Cardiac muscle cell (in vitro differentiated cells and primary cell): ENCODE measurements around the gene CRIP1. TPM values are rescaled to one million over a fixed set of nuclear protein-coding genes. Genes with fewer than 3 reads are reported as not detected.

Source experiments
- DNase-seq, 2 donors: peaks; one replicate each; pipeline versions ENCODE4 v3.0.0 to v3.0.0-alpha.2; 2010 to 2017; ENCODE audit warnings: low read depth in 1 of 2, low spot score in 1 of 2
- H3K27ac ChIP-seq: fragments of 200-600 bp; sonication (generic); 2 replicates; pipeline ENCODE4 v1.5.1; 2016
- H3K27me3 ChIP-seq: fragments of 200-600 bp; sonication (generic); 2 replicates; pipeline ENCODE4 v1.6.0; 2016; ENCODE audit warnings: control low read depth
- H3K36me3 ChIP-seq: fragments of 200-600 bp; sonication (generic); 2 replicates; pipeline ENCODE4 v1.5.1; 2016; ENCODE audit warnings: control low read depth
- H3K4me1 ChIP-seq: fragments of 200-600 bp; sonication (generic); 2 replicates; pipeline ENCODE4 v1.8.1; 2017; ENCODE audit warnings: low read depth, mild to moderate bottlenecking, mixed run types
- H3K4me3 ChIP-seq: fragments of 200-600 bp; sonication (generic); 2 replicates; pipeline ENCODE4 v1.5.1; 2016; ENCODE audit warnings: mild to moderate bottlenecking
- H3K9me3 ChIP-seq: fragments of 200-600 bp; sonication (generic); 2 replicates; pipeline ENCODE4 v1.5.1; 2017; ENCODE audit warnings: low read depth, mild to moderate bottlenecking, control low read depth
- polyA plus RNA-seq: library from polyadenylated mRNA; unstranded; fragments of >200 nt; fragmentation: Nextera tagmentation; extraction: Ambion mirVana; gene quantifications from 2 replicates; pipeline ENCODE4 v1.2.1, GENCODE V29; 2016
- total RNA-seq: library from RNA; depleted of rRNA; stranded (reverse); fragments of >200 nt; gene quantifications from 2 replicates; pipeline ENCODE4 v1.2.3, GENCODE V29; 2016
- TF ChIP-seq, protein P1 (sequence below): IDR thresholded peaks from 2 replicates; pipeline ENCODE4 v1.5.1; 2012; ENCODE audit warnings: low read depth, mild to moderate bottlenecking, low read length

CRIP1 gene
- total and polyA plus RNA-seq, 2 experiments from 2014 or later = 51.1 to 196 TPM

DNA sequence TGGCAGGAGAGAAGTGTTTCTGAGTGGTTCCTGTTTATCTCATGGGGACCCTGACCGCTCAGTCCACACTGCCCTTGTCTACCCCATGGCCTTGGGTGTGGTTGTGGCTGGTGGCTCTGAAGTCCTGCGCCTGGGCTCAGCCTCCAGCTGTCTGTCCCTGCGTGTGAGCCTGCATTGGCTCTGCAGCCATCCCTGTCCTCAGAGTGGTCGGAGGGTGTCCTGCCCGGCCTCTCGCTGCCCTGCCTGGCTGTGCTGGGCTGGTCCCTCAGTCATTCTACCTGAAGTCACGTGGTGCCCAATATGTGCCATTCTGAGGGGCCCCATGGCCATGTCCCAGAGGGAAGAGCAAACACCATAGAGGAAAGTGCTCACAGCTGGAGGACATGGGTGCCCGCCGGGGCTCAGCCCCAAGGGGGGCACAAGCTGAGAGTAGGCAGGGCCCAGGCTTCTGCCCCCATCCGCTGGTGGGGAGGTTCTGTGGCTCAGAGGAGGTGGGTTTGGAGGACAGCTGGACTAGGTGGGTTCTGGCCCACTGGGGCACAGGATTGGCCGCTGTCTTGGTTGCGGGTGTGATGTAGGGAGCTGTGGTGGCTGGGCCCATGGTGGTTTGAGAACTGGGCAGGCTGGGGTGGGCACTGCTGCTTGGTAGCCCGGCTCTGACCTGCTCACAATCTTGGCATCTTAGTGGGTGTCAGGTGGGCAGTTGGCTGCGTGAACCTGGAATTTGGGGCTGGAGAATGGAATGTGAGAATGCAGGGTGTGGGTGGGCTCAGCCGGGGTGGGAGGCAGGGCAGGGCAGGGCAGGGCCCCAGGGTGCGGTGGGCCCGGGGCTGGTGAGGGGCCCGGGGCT, 16.0 kb downstream of the CRIP1 start:
- TF ChIP-seq, protein P1, sequence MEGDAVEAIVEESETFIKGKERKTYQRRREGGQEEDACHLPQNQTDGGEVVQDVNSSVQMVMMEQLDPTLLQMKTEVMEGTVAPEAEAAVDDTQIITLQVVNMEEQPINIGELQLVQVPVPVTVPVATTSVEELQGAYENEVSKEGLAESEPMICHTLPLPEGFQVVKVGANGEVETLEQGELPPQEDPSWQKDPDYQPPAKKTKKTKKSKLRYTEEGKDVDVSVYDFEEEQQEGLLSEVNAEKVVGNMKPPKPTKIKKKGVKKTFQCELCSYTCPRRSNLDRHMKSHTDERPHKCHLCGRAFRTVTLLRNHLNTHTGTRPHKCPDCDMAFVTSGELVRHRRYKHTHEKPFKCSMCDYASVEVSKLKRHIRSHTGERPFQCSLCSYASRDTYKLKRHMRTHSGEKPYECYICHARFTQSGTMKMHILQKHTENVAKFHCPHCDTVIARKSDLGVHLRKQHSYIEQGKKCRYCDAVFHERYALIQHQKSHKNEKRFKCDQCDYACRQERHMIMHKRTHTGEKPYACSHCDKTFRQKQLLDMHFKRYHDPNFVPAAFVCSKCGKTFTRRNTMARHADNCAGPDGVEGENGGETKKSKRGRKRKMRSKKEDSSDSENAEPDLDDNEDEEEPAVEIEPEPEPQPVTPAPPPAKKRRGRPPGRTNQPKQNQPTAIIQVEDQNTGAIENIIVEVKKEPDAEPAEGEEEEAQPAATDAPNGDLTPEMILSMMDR = no peak
- no peak overlapping the region for H3K27ac ChIP-seq
- no peak for DNase-seq

DNA sequence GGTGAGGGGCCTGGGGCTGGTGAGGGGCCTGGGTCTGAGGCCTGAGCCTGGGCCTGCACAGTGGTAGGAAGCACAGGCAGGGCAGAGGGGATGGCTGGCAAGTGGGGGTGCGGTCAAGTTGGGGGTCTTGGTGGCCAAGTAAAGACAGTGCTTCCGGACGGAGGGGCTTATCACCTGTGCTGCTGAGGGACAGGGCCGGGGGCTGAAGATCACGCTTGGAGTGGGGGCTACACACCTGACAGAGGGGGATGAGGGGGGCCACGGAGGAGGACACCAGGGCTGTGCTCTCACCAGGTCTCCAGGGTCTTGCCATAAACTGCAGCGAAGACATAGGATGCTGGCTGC, 16.6 kb downstream of the CRIP1 start:
- Histone ChIP-seq H3K36me3 (no peaks in the 10 kb centered on the region), H3K4me1 (no peaks in the 10 kb centered on the region), H3K4me3 (no peak overlapping the region), H3K27me3 (no peaks in the 10 kb centered on the region), H3K27ac (no peak overlapping the region), H3K9me3 (no peaks in the 10 kb centered on the region)
- no peak for DNase-seq
- TF ChIP-seq, protein P1 = no peak

More for the DNA sequence above, 16.0 kb downstream of the CRIP1 start:
- Histone ChIP-seq H3K4me1 (no peaks in the 10 kb centered on the region), H3K9me3 (no peaks in the 10 kb centered on the region), H3K27me3 (no peaks in the 10 kb centered on the region), H3K4me3 (no peak overlapping the region), H3K36me3 (no peaks in the 10 kb centered on the region)

DNA sequence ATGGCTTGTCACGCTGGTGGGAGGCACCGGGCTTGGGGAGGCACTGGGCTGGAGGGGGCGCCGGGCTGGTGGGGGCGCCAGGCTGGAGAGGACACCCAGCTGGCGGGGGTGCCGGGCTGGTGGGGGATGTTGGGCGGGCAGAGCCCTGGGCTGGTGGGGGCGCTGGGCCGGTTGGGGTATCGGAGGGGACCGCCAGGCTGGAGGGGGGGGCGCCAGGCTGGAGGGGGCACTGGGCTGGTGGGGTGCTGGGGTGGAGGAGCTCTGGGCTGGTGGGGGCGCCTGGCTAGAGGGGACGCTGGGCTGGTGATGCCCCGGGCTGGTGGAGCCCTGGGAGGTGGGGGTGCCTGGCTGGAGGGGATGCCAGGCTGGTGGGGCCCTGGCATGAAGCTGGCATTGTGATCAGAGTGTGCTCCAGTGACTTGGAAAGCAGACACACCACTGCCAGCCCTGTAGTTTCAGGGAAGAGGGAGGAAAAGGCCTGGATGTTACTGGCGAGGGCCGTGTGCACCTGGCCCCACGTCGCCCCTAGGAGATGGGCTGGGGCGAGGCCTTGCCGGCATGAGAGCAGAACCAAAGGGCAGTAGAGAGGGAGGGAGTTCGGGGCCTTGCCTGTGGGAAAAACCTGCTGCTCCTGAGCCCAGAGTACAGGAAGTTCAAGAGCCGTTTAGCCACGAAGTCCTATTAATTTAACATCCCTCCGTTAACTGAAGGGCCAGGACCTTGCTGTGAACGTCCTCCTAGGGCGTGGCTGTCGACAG, 17.4 kb downstream of the CRIP1 start:
- no peaks in the 10 kb centered on the region for H3K4me1 ChIP-seq
- no peak for DNase-seq
- H3K9me3 ChIP-seq = no peaks in the 10 kb centered on the region
- H3K4me3 ChIP-seq = no peak overlapping the region
- TF ChIP-seq, protein P1 = no peak
- H3K27ac ChIP-seq = no peak overlapping the region
- no peaks in the 10 kb centered on the region for H3K36me3 ChIP-seq
- H3K27me3 ChIP-seq = no peaks in the 10 kb centered on the region

DNA sequence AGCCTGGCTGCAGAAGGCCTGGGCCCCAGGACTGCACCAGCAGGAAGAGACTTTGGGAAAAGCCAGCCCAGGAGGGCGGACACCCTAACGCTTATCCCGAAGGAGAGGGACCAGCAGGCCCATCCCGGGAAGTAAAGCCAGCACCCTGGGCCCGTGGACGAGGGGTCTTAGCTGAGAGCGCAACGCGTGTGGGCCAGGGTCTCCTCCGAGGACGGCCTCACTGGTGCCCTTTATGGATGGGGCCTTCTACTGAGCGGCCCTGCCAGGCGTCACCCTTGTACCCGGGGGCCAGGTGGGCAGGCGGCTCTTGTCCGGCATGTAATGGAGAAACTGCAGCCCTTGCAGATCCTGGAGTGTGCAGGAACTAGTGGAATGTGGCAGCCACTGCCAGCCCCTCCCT, 18.4 kb downstream of the CRIP1 start:
- TF ChIP-seq, protein P1 = no peak
- Histone ChIP-seq H3K4me1 (no peaks in the 10 kb centered on the region), H3K27ac (no peak overlapping the region), H3K36me3 (no peaks in the 10 kb centered on the region), H3K27me3 (no peaks in the 10 kb centered on the region), H3K4me3 (no peak overlapping the region), H3K9me3 (no peaks in the 10 kb centered on the region)
- DNase-seq = no peak

DNA sequence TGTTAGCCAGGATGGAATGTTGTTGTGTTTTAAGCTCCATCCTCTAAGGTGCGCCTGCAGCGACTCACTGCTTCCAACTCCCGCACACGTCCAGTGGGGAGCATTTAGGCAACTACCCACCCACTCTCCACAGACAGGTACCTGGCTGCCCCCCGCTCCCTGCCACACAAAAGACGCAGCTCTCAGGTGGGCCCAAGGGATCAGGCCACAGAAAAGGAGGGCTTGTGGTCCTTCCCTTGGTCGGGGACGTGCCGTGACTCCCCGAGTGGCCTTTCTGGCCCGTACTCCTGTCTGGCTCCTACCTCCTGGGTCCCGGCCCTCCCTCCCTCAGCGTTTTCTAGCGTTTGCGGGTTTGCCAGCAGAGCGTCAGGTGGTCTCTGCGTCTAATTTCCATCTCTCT, 20.6 kb downstream of the CRIP1 start:
- Histone ChIP-seq H3K27me3 (no peaks in the 10 kb centered on the region), H3K9me3 (no peaks in the 10 kb centered on the region), H3K4me3 (no peak overlapping the region), H3K36me3 (no peaks in the 10 kb centered on the region), H3K4me1 (no peaks in the 10 kb centered on the region), H3K27ac (no peak overlapping the region)
- TF ChIP-seq, protein P1 = no peak
- DNase-seq = no peak
